Breast epithelium (tissue), 4 donors: ENCODE measurements around the gene PLCXD3. TPM values are rescaled to one million over a fixed set of nuclear protein-coding genes. Genes with fewer than 3 reads are reported as not detected.

Experiments
- DNase-seq, 2 donors: peaks; one replicate each; pipeline ENCODE4 v3.0.0-alpha.2; 2019; ENCODE audit warnings: low spot score in 2 of 2
- H3K27ac ChIP-seq, 2 donors: fragments of 200-600 bp; sonication (generic) in 1 of 2; one replicate each; pipeline ENCODE4 v1.5.1; 2016 to 2019; ENCODE audit warnings: mild to moderate bottlenecking in 1 of 2
- H3K27me3 ChIP-seq, 2 donors: fragments of 200-600 bp; sonication (generic) in 1 of 2; one replicate each; pipeline versions ENCODE4 v1.5.1 to v1.6.0; 2017 to 2019; ENCODE audit warnings: control low read depth in 1 of 2, mild to moderate bottlenecking in 1 of 2
- H3K36me3 ChIP-seq: fragments of 200-600 bp; one replicate; pipeline ENCODE4 v1.5.1; 2019
- H3K4me1 ChIP-seq, 2 donors: fragments of 200-600 bp; sonication (generic); one replicate each; pipeline ENCODE4 v1.5.1; 2016 to 2019; ENCODE audit warnings: control low read depth in 1 of 2
- H3K4me3 ChIP-seq, 3 donors: fragments of 200-600 bp; sonication (generic); 1 replicate in 2 of 3; 2 replicates in 1 of 3; pipeline ENCODE4 v1.5.1; 2016 to 2019; ENCODE audit warnings: mild to moderate bottlenecking in 3 of 3, moderate library complexity in 2 of 3
- H3K9me3 ChIP-seq, 2 donors: fragments of 200-600 bp; sonication (generic) in 1 of 2; one replicate each; pipeline ENCODE4 v1.5.1; 2016 to 2019; ENCODE audit warnings: control low read depth in 1 of 2
- POLR2A ChIP-seq: fragments of 450-650 bp; IDR thresholded peaks from one replicate; pipeline ENCODE4 v1.6.1; 2016; ENCODE audit warnings: antibody characterized with exemption, mild to moderate bottlenecking, moderate library complexity
- POLR2AphosphoS5 ChIP-seq, 3 donors: sonication (generic); formaldehyde crosslinking; IDR thresholded peaks; one replicate each; pipeline ENCODE4 v1.6.1; 2017; ENCODE audit warnings: antibody characterized with exemption in 3 of 3
- intact Hi-C: fragments of 100-400 bp; cut with DNase I; formaldehyde crosslinking; loops from one replicate; pipeline ENCODE4 v1.15.1; 2023; ENCODE audit warnings: low total_unique reads
- total RNA-seq, 3 donors: library from RNA; depleted of rRNA; stranded (reverse); fragments of >200 nt; gene quantifications; one replicate each; pipeline ENCODE4 v1.1.0, GENCODE V29; 2016
- TF ChIP-seq, protein P1 (sequence below), 3 donors: fragments of 450-650 bp; IDR thresholded peaks; one replicate each; pipeline ENCODE4 v1.5.1; 2016 to 2017; ENCODE audit warnings: antibody characterized with exemption in 3 of 3, mild to moderate bottlenecking in 3 of 3, moderate library complexity in 3 of 3

The PLCXD3 gene
- total RNA-seq, 3 donors from 2014 or later = 2.0 to 6.6 (median 3.8) TPM

GRCh38 chr5:41402845-41403244, 107.6 kb downstream of the PLCXD3 start:
- Histone ChIP-seq H3K27me3 (no peaks in the 10 kb centered on the region), H3K4me3 (no peak overlapping the region), H3K4me1 (no peaks in the 10 kb centered on the region), H3K9me3 (peaks cover 0 to 21% of the 10 kb centered on the region in 2 donors), H3K36me3 (no peaks in the 10 kb centered on the region), H3K27ac (no peak overlapping the region)
- intact Hi-C loops = no loop called here
- TF ChIP-seq POLR2A (no peak), POLR2AphosphoS5 (IDR thresholded peaks at IDR 0.05) (no peak)
- TF ChIP-seq, protein P1, sequence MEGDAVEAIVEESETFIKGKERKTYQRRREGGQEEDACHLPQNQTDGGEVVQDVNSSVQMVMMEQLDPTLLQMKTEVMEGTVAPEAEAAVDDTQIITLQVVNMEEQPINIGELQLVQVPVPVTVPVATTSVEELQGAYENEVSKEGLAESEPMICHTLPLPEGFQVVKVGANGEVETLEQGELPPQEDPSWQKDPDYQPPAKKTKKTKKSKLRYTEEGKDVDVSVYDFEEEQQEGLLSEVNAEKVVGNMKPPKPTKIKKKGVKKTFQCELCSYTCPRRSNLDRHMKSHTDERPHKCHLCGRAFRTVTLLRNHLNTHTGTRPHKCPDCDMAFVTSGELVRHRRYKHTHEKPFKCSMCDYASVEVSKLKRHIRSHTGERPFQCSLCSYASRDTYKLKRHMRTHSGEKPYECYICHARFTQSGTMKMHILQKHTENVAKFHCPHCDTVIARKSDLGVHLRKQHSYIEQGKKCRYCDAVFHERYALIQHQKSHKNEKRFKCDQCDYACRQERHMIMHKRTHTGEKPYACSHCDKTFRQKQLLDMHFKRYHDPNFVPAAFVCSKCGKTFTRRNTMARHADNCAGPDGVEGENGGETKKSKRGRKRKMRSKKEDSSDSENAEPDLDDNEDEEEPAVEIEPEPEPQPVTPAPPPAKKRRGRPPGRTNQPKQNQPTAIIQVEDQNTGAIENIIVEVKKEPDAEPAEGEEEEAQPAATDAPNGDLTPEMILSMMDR (IDR thresholded peaks at IDR 0.05) = no peak
- DNase-seq = no peak

GRCh38 chr5:41399839-41400238, 110.6 kb downstream of the PLCXD3 start:
- intact Hi-C loops = no loop called here
- H3K27me3 ChIP-seq = no peaks in the 10 kb centered on the region
- H3K36me3 ChIP-seq = no peaks in the 10 kb centered on the region
- no peaks in the 10 kb centered on the region for H3K4me1 ChIP-seq
- no peak overlapping the region for H3K27ac ChIP-seq
- TF ChIP-seq POLR2A (no peak), POLR2AphosphoS5 (IDR thresholded peaks at IDR 0.05) (no peak)
- TF ChIP-seq, protein P1 (IDR thresholded peaks at IDR 0.05) = no peak
- H3K4me3 ChIP-seq = no peak overlapping the region
- no peak for DNase-seq
- peaks cover 7 to 38% of the 10 kb centered on the region in 2 donors for H3K9me3 ChIP-seq

GRCh38 chr5:41392016-41392415, 118.4 kb downstream of the PLCXD3 start:
- H3K4me1 ChIP-seq = no peaks in the 10 kb centered on the region
- H3K36me3 ChIP-seq = no peaks in the 10 kb centered on the region
- TF ChIP-seq, protein P1 (IDR thresholded peaks at IDR 0.05) = no peak
- TF ChIP-seq POLR2A = no peak
- intact Hi-C loops = no loop called here
- peaks cover 3 to 9% of the 10 kb centered on the region in 2 donors for H3K9me3 ChIP-seq
- H3K27ac ChIP-seq = no peak overlapping the region
- no peaks in the 10 kb centered on the region for H3K27me3 ChIP-seq
- no peak for DNase-seq
- no peak overlapping the region for H3K4me3 ChIP-seq

DNA sequence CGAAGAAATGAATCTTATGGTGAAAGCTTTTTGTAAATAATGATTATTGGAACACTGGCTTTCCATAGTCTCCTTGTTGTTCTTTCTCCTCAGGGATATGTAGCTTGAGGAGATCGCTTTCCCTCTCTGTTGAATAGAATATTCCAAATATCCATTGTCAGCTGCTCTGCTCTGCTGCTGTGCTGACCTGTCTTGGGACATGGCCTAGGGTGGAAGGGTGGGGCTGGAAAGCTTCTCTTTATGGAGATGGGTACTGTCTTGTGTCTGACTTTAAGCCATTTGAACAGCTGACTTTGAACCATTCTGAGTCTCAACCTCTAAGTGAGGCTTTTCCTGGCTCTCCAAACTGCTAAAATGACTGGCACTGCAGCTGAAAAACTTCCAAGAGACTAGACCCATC, 135.8 kb downstream of the PLCXD3 start:
- H3K4me1 ChIP-seq = no peaks in the 10 kb centered on the region
- no peaks in the 10 kb centered on the region for H3K9me3 ChIP-seq
- intact Hi-C loops = no loop called here
- H3K4me3 ChIP-seq = no peak overlapping the region
- no peaks in the 10 kb centered on the region for H3K36me3 ChIP-seq
- H3K27me3 ChIP-seq = no peaks in the 10 kb centered on the region
- no peak for DNase-seq
- H3K27ac ChIP-seq = no peak overlapping the region
- TF ChIP-seq, protein P1 (IDR thresholded peaks at IDR 0.05) = no peak
- TF ChIP-seq POLR2AphosphoS5 (IDR thresholded peaks at IDR 0.05) (no peak), POLR2A (no peak)

GRCh38 chr5:41373230-41373629, 137.2 kb downstream of the PLCXD3 start:
- no peak for TF ChIP-seq POLR2A
- TF ChIP-seq, protein P1 (IDR thresholded peaks at IDR 0.05) = no peak
- TF ChIP-seq POLR2AphosphoS5 (IDR thresholded peaks at IDR 0.05) = no peak
- intact Hi-C loops = no loop called here
- DNase-seq = no peak
- Histone ChIP-seq H3K36me3 (no peaks in the 10 kb centered on the region), H3K4me3 (no peak overlapping the region), H3K27me3 (no peaks in the 10 kb centered on the region), H3K27ac (no peak overlapping the region), H3K9me3 (no peaks in the 10 kb centered on the region), H3K4me1 (no peaks in the 10 kb centered on the region)
